AG09309 (cell line): ENCODE results near the gene SERPINH1.

ENCODE experiments used
- DNase-seq: peaks from one replicate; pipeline ENCODE4 v3.0.0-alpha.2; 2010; ENCODE audit warnings: low read depth
- H3K4me3 ChIP-seq: 2 replicates; pipeline ENCODE4 v1.5.1; 2011; ENCODE audit warnings: mild to moderate bottlenecking, low read depth, low read length, moderate library complexity; ENCODE audit not compliant: control insufficient read depth
- TF ChIP-seq, protein P1 (sequence below): IDR thresholded peaks from 2 replicates; pipeline ENCODE4 v1.5.1; 2011; ENCODE audit warnings: mild to moderate bottlenecking, low read depth, low read length, inconsistent platforms; ENCODE audit not compliant: insufficient read depth, control insufficient read depth; ENCODE audit errors: missing control alignments

SERPINH1 gene

DNA sequence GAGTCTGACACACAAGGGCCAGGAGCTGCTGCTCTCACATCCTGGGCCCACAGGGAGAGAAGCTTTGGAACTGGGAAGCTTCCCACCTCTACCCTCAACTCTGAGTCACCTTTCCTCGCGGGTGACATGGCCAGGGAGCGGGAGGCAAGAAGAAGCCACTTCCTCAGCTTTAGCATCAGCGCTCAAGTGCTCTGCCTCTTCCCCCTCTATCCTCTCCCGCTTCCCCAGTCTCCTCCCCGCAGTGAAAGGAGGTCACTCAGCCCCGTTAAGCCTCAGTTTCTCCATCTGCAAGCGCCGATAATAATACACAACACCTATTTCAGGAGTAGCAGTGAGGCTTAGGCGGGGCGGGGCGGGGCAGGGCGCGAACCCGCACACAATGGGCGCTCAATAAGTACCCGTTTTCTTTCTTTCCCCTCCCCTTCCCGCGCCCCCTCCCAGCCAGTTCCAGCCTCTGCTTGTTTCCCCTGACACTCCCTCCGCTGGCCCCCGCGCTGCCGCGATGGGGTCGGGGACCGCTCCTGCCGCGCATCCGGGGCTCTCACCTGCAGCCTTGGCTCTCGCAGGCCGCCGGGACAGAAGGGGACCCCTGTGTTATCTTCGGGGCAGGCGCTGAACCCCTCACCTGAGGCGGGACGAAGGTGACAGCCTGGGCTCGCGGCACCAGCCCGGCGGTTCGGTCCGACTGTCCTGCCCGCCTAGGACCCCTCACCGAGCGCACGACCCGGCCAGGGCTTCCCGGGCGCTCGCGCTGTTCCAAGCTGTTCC, 37.2 kb upstream of the SERPINH1 start:
- TF ChIP-seq, protein P1, sequence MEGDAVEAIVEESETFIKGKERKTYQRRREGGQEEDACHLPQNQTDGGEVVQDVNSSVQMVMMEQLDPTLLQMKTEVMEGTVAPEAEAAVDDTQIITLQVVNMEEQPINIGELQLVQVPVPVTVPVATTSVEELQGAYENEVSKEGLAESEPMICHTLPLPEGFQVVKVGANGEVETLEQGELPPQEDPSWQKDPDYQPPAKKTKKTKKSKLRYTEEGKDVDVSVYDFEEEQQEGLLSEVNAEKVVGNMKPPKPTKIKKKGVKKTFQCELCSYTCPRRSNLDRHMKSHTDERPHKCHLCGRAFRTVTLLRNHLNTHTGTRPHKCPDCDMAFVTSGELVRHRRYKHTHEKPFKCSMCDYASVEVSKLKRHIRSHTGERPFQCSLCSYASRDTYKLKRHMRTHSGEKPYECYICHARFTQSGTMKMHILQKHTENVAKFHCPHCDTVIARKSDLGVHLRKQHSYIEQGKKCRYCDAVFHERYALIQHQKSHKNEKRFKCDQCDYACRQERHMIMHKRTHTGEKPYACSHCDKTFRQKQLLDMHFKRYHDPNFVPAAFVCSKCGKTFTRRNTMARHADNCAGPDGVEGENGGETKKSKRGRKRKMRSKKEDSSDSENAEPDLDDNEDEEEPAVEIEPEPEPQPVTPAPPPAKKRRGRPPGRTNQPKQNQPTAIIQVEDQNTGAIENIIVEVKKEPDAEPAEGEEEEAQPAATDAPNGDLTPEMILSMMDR = no peak
- peak overlapping the region; percentile 61 for H3K4me3 ChIP-seq
- DNase-seq = no peak

GRCh38 chr11:75525433-75526191, 36.4 kb upstream of the SERPINH1 start, which contains the start of gene GDPD5:
Gene GDPD5 (minus strand): TSS chr11:75525941. CDS start chr11:75477735, 48,206 bp downstream.
- peak within 1 kb of the TSS; percentile 61 for H3K4me3 ChIP-seq
- peak; percentile 16 for DNase-seq

GRCh38 chr11:75526192-75526541, 35.9 kb upstream of the SERPINH1 start:
- DNase-seq = no peak
- peak overlapping the region; percentile 61 for H3K4me3 ChIP-seq
- TF ChIP-seq, protein P1 = no peak

More at GRCh38 chr11:75525433-75526191, 36.4 kb upstream of the SERPINH1 start, which contains the start of gene GDPD5:
- TF ChIP-seq, protein P1 = peak; percentile 32

DNA sequence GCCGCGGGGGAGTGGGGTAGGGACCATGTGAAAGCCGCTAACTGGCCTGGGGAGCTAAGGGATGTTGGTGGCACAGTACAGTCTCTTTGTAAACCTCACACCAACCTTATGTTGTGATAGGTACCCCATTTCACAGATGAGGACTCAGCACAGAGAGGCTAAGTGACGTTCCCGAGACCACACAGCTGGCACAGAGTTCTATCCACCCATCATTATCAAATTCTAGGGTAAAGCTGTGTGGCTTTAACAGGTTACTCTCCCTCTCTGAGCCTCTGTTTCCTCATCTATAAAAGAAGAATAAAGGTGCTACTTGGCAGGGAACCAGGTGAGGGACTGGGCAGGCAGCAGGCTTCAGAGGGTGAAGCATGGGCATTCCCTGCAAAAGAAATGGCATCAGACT, 34.9 kb upstream of the SERPINH1 start:
- TF ChIP-seq, protein P1 = no peak
- no peak overlapping the region for H3K4me3 ChIP-seq
- DNase-seq = no peak

- no peak for DNase-seq
These were observed 33.9 kb upstream of the SERPINH1 start for GRCh38 chr11:75527938-75528735.

More at GRCh38 chr11:75527938-75528735, 33.9 kb upstream of the SERPINH1 start:
- TF ChIP-seq, protein P1 = no peak
- H3K4me3 ChIP-seq = no peak overlapping the region
